Fibroblast of lung (primary cell): ENCODE measurements around the gene PIK3R2. TPM values are rescaled to one million over a fixed set of nuclear protein-coding genes. Genes with fewer than 3 reads are reported as not detected.

ENCODE experiments used
- DNase-seq, 2 donors: peaks; one replicate each; pipeline versions ENCODE4 v3.0.0 to v3.0.0-alpha.2; 2010; ENCODE audit warnings: low read depth in 2 of 2
- H2AFZ ChIP-seq: 2 replicates; pipeline ENCODE4 v1.5.1; 2012; ENCODE audit warnings: low read length, control low read depth, inconsistent platforms
- H3K27ac ChIP-seq: 2 replicates; pipeline ENCODE4 v1.5.1; 2011; ENCODE audit warnings: low read length, control low read depth; ENCODE audit not compliant: insufficient read depth
- H3K27me3 ChIP-seq: 2 replicates; pipeline ENCODE4 v1.5.1; 2011; ENCODE audit warnings: mild to moderate bottlenecking, low read length; ENCODE audit not compliant: control insufficient read depth, insufficient read depth
- H3K36me3 ChIP-seq: 2 replicates; pipeline ENCODE4 v1.5.1; 2011; ENCODE audit warnings: low read length; ENCODE audit not compliant: control insufficient read depth, insufficient read depth
- H3K4me1 ChIP-seq: 2 replicates; pipeline ENCODE4 v1.5.1; 2011; ENCODE audit warnings: low read length; ENCODE audit not compliant: control insufficient read depth, insufficient read depth; ENCODE audit errors: extremely low read depth
- H3K4me2 ChIP-seq: 2 replicates; pipeline ENCODE4 v1.5.1; 2011; ENCODE audit warnings: low read length, control low read depth; ENCODE audit not compliant: insufficient read depth; ENCODE audit errors: extremely low read depth
- H3K4me3 ChIP-seq, 4 experiments: fragments of 200-600 bp in 1 of 4; sonication (generic) in 1 of 4; replicated peaks in 1 of 4; 2 replicates each; pipeline ENCODE4 v1.5.1; 2011 to 2016; ENCODE audit warnings: low read length in 4 of 4, low read depth in 3 of 4, mild to moderate bottlenecking in 3 of 4, control low read depth in 2 of 4, inconsistent platforms in 1 of 4, mixed read lengths in 1 of 4; ENCODE audit not compliant: insufficient read depth in 1 of 4; ENCODE audit errors: control extremely low read depth in 1 of 4
- H3K79me2 ChIP-seq: 2 replicates; pipeline ENCODE4 v1.5.1; 2012; ENCODE audit warnings: mild to moderate bottlenecking, low read length, inconsistent platforms; ENCODE audit not compliant: control insufficient read depth, insufficient read depth
- H3K9ac ChIP-seq: 2 replicates; pipeline ENCODE4 v1.5.1; 2011; ENCODE audit warnings: mild to moderate bottlenecking, low read length, control low read depth; ENCODE audit not compliant: insufficient read depth
- H3K9me3 ChIP-seq: 2 replicates; pipeline ENCODE4 v1.5.1; 2012; ENCODE audit warnings: low read depth, low read length; ENCODE audit not compliant: control insufficient read depth, insufficient read depth
- H4K20me1 ChIP-seq: 2 replicates; pipeline ENCODE4 v1.5.1; 2011; ENCODE audit warnings: low read length; ENCODE audit not compliant: control insufficient read depth, insufficient read depth; ENCODE audit errors: extremely low read depth
- EZH2 ChIP-seq: IDR thresholded peaks from 2 replicates; pipeline ENCODE4 v1.5.1; 2012; ENCODE audit warnings: low read length, control low read depth, mild to moderate bottlenecking; ENCODE audit errors: missing control alignments
- polyA plus RNA-seq, 2 donors: library from polyadenylated mRNA; depleted of rRNA in 1 of 2; stranded (reverse) in 1 of 2; unstranded in 1 of 2; fragments of >200 nt; gene quantifications; 2 replicates each; pipeline ENCODE4 v1.2.1, GENCODE V29; 2011 to 2012; ENCODE audit warnings: missing spikeins in 1 of 2
- total RNA-seq: library from RNA; depleted of rRNA; stranded (reverse); fragments of >200 nt; gene quantifications from 2 replicates; pipeline ENCODE4 v1.2.1, GENCODE V29; 2014
- TF ChIP-seq, protein P1 (sequence below), 2 donors: IDR thresholded peaks in 1 of 2; conservative IDR thresholded peaks in 1 of 2; 1 replicate in 1 of 2; 2 replicates in 1 of 2; pipeline ENCODE4 v1.5.1; 2011 to 2012; ENCODE audit warnings: low read length in 2 of 2, control low read depth in 1 of 2, inconsistent platforms in 1 of 2, low read depth in 1 of 2, mild to moderate bottlenecking in 1 of 2

PIK3R2 gene
- total and polyA plus RNA-seq, 2 donors (not counting 1 experiment from before 2014, with no cell fraction given), result 10.1 to 18.4 TPM

DNA sequence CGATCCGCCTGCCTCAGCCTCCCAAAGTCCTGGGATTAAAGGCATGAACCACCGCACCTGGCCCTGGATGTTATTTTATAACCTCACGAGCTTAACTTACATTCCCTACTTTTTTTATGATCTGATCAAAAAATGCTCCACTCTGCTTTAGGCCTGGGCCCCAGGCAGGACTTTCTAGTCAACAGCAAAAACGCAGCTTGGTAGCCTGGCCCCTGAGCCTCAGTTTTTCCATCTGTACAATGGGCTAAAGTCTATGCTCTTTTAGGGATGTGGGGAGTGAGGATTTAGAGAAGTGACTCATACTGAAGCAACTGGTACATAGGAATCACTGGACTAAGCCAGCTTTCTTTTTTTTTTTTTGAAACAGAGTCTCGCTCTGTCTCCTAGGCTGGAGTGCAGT is 11.9 kb upstream of the PIK3R2 start:
- H3K36me3 ChIP-seq, result peaks cover 10% of the 10 kb centered on the region
- no peak overlapping the region for H2AFZ ChIP-seq
- no peak overlapping the region for H3K27ac ChIP-seq
- H4K20me1 ChIP-seq, result no peaks in the 10 kb centered on the region
- no peaks in the 10 kb centered on the region for H3K27me3 ChIP-seq
- H3K9me3 ChIP-seq, result no peaks in the 10 kb centered on the region
- H3K79me2 ChIP-seq, result no peaks in the 10 kb centered on the region
- no peak overlapping the region for H3K9ac ChIP-seq
- no peak for DNase-seq
- no peak overlapping the region for H3K4me3 ChIP-seq
- TF ChIP-seq, protein P1, sequence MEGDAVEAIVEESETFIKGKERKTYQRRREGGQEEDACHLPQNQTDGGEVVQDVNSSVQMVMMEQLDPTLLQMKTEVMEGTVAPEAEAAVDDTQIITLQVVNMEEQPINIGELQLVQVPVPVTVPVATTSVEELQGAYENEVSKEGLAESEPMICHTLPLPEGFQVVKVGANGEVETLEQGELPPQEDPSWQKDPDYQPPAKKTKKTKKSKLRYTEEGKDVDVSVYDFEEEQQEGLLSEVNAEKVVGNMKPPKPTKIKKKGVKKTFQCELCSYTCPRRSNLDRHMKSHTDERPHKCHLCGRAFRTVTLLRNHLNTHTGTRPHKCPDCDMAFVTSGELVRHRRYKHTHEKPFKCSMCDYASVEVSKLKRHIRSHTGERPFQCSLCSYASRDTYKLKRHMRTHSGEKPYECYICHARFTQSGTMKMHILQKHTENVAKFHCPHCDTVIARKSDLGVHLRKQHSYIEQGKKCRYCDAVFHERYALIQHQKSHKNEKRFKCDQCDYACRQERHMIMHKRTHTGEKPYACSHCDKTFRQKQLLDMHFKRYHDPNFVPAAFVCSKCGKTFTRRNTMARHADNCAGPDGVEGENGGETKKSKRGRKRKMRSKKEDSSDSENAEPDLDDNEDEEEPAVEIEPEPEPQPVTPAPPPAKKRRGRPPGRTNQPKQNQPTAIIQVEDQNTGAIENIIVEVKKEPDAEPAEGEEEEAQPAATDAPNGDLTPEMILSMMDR (conservative IDR thresholded peaks at IDR 0.05 in 1 of 2, IDR thresholded peaks at IDR 0.05 in 1 of 2; ENCODE audit: low read depth in 1 of 2, low read length in 2 of 2), result no peak
- TF ChIP-seq EZH2, result no peak
- no peaks in the 10 kb centered on the region for H3K4me1 ChIP-seq
- no peak overlapping the region for H3K4me2 ChIP-seq

DNA sequence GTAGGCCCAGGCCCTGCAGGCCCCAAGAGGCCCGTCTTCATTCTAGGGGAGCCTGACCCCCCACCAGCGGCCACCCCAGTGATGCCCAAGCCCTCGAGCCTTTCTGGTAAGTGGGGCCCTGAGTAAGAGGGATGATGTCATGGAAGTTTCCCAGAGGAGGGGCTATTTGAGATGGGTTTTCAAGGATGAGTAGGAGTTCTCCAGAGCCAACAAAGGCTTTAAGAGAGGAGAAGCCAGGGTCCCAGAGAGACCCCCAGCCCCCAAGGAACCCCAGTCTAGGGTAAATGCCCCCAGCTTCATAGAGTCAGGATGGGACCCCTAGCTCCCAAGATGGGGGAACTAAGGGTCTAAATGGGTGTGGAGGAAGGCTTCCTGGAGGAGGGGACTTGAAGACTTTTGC is 9.1 kb upstream of the PIK3R2 start:
- Histone ChIP-seq H3K4me1 (no peaks in the 10 kb centered on the region), H3K4me2 (no peak overlapping the region), H3K79me2 (no peaks in the 10 kb centered on the region), H3K36me3 (peaks cover 12% of the 10 kb centered on the region), H3K27me3 (no peaks in the 10 kb centered on the region), H4K20me1 (no peaks in the 10 kb centered on the region), H3K4me3 (no peak overlapping the region), H3K27ac (no peak overlapping the region), H3K9ac (no peak overlapping the region), H3K9me3 (no peaks in the 10 kb centered on the region), H2AFZ (no peak overlapping the region)
- DNase-seq, result no peak
- TF ChIP-seq EZH2, result no peak
- TF ChIP-seq, protein P1 (conservative IDR thresholded peaks at IDR 0.05 in 1 of 2, IDR thresholded peaks at IDR 0.05 in 1 of 2; ENCODE audit: low read depth in 1 of 2, low read length in 2 of 2), result no peak

DNA sequence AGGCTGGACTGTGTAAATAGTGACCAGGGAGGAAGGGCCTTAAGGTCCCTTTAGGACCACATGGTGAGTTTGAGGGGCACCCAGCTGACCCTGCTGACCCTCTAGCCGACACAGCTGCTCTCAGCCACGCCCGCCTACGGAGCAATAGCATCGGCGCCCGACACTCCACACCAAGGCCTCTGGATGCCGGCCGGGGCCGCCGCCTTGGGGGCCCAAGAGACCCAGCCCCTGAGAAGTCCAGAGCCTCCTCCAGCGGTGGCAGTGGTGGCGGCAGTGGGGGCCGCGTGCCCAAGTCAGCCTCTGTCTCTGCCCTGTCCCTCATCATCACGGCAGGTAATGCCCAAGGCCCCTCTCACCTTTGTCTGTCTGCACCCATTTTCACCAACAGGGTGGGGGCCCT is 8.6 kb upstream of the PIK3R2 start:
- TF ChIP-seq, protein P1 (conservative IDR thresholded peaks at IDR 0.05 in 1 of 2, IDR thresholded peaks at IDR 0.05 in 1 of 2; ENCODE audit: low read depth in 1 of 2, low read length in 2 of 2), result no peak
- no peak for TF ChIP-seq EZH2
- Histone ChIP-seq H3K27me3 (no peaks in the 10 kb centered on the region), H3K4me1 (no peaks in the 10 kb centered on the region), H3K9me3 (no peaks in the 10 kb centered on the region), H3K4me2 (no peak overlapping the region), H2AFZ (no peak overlapping the region), H3K27ac (no peak overlapping the region), H3K36me3 (peaks cover 12% of the 10 kb centered on the region), H3K79me2 (no peaks in the 10 kb centered on the region), H3K4me3 (no peak overlapping the region), H3K9ac (no peak overlapping the region), H4K20me1 (no peaks in the 10 kb centered on the region)
- DNase-seq, result no peak
